ENCODE results near the gene TMEM175. TPM values are rescaled to one million over a fixed set of nuclear protein-coding genes. Genes with fewer than 3 reads are reported as not detected.

Gene TMEM175
- total RNA-seq, 1 experiment from 2014 or later, result 18.8 TPM

- H3K4me3 Mint-ChIP-seq (ENCODE audit: low read depth, unreplicated experiment), result no peak overlapping the region
- peaks cover 10% of the 10 kb centered on the region for H3K36me3 Mint-ChIP-seq (ENCODE audit: insufficient read depth, unreplicated experiment)
- CTCF ChIA-PET, result no interaction called here
- no TSS peak for BruUV-seq (replicated peaks)
- no peak for DNase-seq
- no peaks in the 10 kb centered on the region for H3K27me3 Mint-ChIP-seq (ENCODE audit: unreplicated experiment)
- H3K27ac Mint-ChIP-seq (ENCODE audit: unreplicated experiment), result no peak overlapping the region
- TF ChIP-seq, protein P1, sequence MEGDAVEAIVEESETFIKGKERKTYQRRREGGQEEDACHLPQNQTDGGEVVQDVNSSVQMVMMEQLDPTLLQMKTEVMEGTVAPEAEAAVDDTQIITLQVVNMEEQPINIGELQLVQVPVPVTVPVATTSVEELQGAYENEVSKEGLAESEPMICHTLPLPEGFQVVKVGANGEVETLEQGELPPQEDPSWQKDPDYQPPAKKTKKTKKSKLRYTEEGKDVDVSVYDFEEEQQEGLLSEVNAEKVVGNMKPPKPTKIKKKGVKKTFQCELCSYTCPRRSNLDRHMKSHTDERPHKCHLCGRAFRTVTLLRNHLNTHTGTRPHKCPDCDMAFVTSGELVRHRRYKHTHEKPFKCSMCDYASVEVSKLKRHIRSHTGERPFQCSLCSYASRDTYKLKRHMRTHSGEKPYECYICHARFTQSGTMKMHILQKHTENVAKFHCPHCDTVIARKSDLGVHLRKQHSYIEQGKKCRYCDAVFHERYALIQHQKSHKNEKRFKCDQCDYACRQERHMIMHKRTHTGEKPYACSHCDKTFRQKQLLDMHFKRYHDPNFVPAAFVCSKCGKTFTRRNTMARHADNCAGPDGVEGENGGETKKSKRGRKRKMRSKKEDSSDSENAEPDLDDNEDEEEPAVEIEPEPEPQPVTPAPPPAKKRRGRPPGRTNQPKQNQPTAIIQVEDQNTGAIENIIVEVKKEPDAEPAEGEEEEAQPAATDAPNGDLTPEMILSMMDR (IDR thresholded peaks at IDR 0.05; ENCODE audit: unreplicated experiment), result no peak
- H3K4me1 Mint-ChIP-seq (ENCODE audit: low read depth, unreplicated experiment), result no peaks in the 10 kb centered on the region
- intact Hi-C loops (cut with micrococcal nuclease; ENCODE audit: unreplicated experiment), result no loop called here
- H3K9me3 Mint-ChIP-seq (ENCODE audit: low read depth, unreplicated experiment), result no peaks in the 10 kb centered on the region
Observed at GRCh38 chr4:907103-907400, 25.2 kb upstream of the TMEM175 start.

GRCh38 chr4:907691-908425, 24.4 kb upstream of the TMEM175 start:
- Mint-ChIP-seq H3K36me3 (ENCODE audit: insufficient read depth, unreplicated experiment) (peaks cover 16% of the 10 kb centered on the region), H3K4me1 (ENCODE audit: low read depth, unreplicated experiment) (no peaks in the 10 kb centered on the region), H3K27me3 (ENCODE audit: unreplicated experiment) (no peaks in the 10 kb centered on the region), H3K27ac (ENCODE audit: unreplicated experiment) (no peak overlapping the region), H3K4me3 (ENCODE audit: low read depth, unreplicated experiment) (no peak overlapping the region), H3K9me3 (ENCODE audit: low read depth, unreplicated experiment) (no peaks in the 10 kb centered on the region)
- no peak for DNase-seq
- intact Hi-C loops (cut with micrococcal nuclease; ENCODE audit: unreplicated experiment), result no loop called here
- TF ChIP-seq, protein P1 (IDR thresholded peaks at IDR 0.05; ENCODE audit: unreplicated experiment), result no peak
- CTCF ChIA-PET, result no interaction called here
- BruUV-seq (replicated peaks), result no TSS peak

DNA sequence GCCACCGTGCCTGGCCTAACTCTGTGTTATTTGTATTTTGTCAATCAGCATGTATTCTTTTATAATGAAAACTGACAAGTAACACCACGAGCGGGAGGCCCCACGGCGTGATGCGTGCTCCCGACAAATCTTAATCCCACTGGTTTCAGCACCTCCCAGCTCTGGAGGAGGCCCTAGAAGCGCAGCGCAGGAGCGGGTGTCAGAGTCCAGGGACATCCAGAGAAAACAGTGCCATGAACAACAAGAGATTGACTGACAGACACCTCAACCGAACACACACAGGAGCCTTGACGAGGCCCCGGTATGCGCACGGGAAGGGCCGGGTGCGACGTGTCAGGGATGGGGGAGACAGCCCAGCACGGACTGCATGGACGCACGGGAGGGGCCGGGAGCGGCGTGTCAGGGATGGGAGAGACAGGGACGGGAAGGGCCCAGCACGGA, 23.1 kb upstream of the TMEM175 start:
- no peak overlapping the region for H3K27ac Mint-ChIP-seq (ENCODE audit: unreplicated experiment)
- TF ChIP-seq, protein P1 (IDR thresholded peaks at IDR 0.05; ENCODE audit: unreplicated experiment), result no peak
- BruUV-seq (replicated peaks), result no TSS peak
- CTCF ChIA-PET, result no interaction called here
- H3K9me3 Mint-ChIP-seq (ENCODE audit: low read depth, unreplicated experiment), result no peaks in the 10 kb centered on the region
- H3K36me3 Mint-ChIP-seq (ENCODE audit: insufficient read depth, unreplicated experiment), result peaks cover 16% of the 10 kb centered on the region
- no peak overlapping the region for H3K4me3 Mint-ChIP-seq (ENCODE audit: low read depth, unreplicated experiment)
- intact Hi-C loops (cut with micrococcal nuclease; ENCODE audit: unreplicated experiment), result no loop called here
- no peaks in the 10 kb centered on the region for H3K4me1 Mint-ChIP-seq (ENCODE audit: low read depth, unreplicated experiment)
- DNase-seq, result no peak
- no peaks in the 10 kb centered on the region for H3K27me3 Mint-ChIP-seq (ENCODE audit: unreplicated experiment)

DNA sequence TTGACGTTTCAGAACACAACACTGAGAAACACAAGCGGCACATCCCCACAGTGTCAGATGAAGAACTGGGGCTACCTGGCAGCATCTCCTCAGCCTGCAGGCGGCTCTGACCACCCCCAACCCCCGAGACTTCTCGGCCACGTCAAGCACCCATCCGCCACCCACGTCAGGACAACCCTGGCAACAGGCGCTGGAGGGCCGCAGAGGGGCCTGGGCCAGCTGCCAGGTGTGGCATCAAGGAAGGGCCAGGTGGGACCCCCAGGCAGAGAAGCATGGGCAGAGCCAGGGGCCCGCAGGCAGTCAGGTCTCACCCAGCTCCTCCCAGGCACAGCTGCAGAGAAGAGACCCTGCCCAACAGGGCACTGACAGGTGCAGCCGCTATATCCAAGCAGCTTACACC, 22.4 kb upstream of the TMEM175 start:
- no peak overlapping the region for H3K27ac Mint-ChIP-seq (ENCODE audit: unreplicated experiment)
- H3K9me3 Mint-ChIP-seq (ENCODE audit: low read depth, unreplicated experiment), result no peaks in the 10 kb centered on the region
- BruUV-seq (replicated peaks), result no TSS peak
- no peak for DNase-seq
- H3K36me3 Mint-ChIP-seq (ENCODE audit: insufficient read depth, unreplicated experiment), result peaks cover 16% of the 10 kb centered on the region
- intact Hi-C loops (cut with micrococcal nuclease; ENCODE audit: unreplicated experiment), result no loop called here
- H3K4me3 Mint-ChIP-seq (ENCODE audit: low read depth, unreplicated experiment), result no peak overlapping the region
- peaks cover under 1% of the 10 kb centered on the region for H3K4me1 Mint-ChIP-seq (ENCODE audit: low read depth, unreplicated experiment)
- TF ChIP-seq, protein P1 (IDR thresholded peaks at IDR 0.05; ENCODE audit: unreplicated experiment), result no peak
- H3K27me3 Mint-ChIP-seq (ENCODE audit: unreplicated experiment), result no peaks in the 10 kb centered on the region
- CTCF ChIA-PET, result no interaction called here

Data from Calu3 (cell line).